K562 treated with DMSO at 1 percent for 4 hours (cell line): Measurements from ENCODE around the gene YES1. TPM values are rescaled to one million over a fixed set of nuclear protein-coding genes. Genes with fewer than 3 reads are reported as not detected.

Source experiments
- total RNA-seq: library from RNA; unstranded; fragments of 300-600 nt; gene quantifications from 2 replicates; pipeline ENCODE4 v1.2.3, GENCODE V29; 2022; ENCODE audit not compliant: insufficient read depth

YES1 gene
- total RNA-seq: 21.2 and 23.8 TPM in 2 replicates

DNA sequence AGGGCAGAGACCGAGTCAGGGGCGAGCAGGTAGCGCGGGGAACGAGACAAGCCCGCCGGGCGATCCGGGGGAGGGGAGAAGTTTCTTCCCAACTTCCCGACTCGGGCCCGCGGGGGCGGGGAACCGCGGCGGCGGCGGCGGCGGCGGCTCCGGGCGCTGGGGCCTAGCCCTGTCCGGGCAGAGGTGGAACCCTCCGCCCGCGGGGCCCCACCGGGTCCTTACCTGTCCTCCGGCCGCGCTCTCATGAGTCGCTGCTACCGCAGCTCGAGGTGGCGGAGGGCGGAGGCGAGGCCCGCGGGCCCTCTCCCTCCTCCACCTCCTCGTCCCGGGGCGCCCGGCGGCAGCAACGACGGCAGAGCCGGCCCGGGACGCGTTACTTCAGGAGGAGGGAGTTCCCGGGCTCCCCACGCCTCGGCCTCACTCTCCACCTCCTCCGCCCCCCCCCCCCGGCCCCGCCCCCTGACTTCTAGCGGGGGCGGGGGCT lies at the start of gene YES1:
YES1 (minus strand) TSS at position 351 of the 484 bp plus-strand sequence. CDS start 55,415 bp downstream, outside the sequence.

DNA sequence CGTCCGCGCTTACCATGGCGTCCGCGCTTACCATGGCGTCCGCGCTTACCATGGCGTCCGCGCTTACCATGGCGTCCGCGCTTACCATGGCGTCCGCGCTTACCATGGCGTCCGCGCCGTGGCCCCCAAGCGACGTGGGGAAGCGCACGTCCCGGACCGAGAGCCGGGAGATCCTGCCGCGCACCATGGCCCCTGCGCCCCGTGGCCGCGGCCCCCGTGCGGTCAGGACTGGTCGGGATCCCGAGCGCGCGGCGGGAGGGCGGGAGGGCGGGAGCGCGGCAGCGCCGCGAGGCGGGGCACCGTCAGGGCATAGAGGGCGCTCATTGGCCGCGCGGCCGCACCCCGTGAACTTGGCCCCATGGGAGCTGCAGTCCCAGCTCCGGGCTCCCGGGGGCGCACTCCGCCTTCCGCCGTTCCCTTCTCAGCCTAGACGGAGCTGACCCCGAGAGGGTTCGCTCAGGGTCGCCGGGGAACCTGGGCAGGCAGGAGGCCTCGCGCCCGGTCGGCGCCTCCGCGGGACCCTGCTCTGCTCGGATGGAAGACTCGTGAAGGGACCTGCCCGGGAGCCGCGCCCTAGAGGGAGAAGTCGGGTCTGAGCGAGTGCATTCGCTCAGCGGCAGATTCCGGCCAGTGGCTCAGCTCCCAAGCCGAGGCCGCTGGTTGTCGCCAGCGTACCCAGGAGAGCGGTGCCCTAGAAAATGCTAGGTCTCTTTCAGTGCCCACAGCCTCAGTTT lies 99.5 kb downstream of the YES1 start, which contains the start of gene ENOSF1:
ENOSF1 (minus strand) TSS at position 230 of the 734 bp plus-strand sequence; CDS start at position 187, 43 bp downstream.

Other genes with a start within 250 kb of the YES1 start
- not detected in 2 replicates for gene CETN1, start 231.9 kb downstream of the YES1 start, total RNA-seq
- not detected in 2 replicates for gene CLUL1, start 215.3 kb downstream of the YES1 start, total RNA-seq
- gene TYMS, start 154.6 kb downstream of the YES1 start, total RNA-seq: 205 and 236 TPM in 2 replicates
- gene ENOSF1, start 99.6 kb downstream of the YES1 start, total RNA-seq: 28.4 and 29.3 TPM in 2 replicates
- not detected in 2 replicates for gene ADCYAP1, start 92.6 kb upstream of the YES1 start, total RNA-seq